GM21390 (cell line): ENCODE measurements around the gene ELL2.

ENCODE experiments used
- ATAC-seq: cut with Tn5 transposase; IDR thresholded peaks from one replicate; pipeline ENCODE4 v1.9.1; 2021; ENCODE audit not compliant: unreplicated experiment

The ELL2 gene

DNA sequence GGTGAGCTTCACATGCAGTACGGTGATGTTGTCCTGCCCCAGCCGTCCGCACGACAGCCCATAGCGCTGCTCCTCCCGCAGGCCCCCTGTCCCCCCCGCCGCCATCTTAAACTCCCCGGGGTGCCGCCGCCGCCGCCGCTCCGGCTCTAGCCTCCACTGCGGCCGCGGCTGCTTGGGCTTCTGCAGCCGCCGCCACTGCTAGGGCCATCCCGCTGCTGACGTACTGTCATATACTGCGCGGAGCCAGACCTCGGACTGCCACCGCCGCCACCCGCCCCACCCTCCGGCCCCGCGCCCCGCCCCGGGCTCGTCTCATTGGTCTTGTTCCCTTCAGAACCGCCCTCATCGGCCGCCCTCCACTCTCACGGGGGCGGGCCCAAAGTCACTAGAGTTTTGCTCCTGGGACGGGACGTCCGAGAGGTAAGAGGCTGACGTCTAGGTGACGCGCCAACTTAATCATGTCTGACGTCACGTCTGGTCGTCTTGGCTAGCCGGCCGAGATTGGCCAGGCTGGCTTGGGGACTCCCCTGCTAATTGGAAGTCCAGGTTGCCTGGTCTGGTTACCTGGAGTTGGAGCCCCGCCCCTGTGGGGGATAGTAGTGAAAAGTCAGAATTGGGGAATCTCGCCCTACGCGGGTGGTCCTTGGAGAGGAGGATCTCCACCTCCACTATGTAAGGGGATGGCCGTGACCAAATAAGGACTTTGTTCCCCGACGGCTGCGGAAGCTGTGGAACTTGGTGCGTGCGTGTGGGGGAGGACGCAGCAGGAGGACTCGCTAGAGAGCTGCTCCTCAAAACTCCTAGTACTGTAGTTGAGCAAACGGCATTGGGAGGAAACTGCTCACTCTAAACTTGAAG is at the start of gene ELL2:
Gene ELL2 (minus strand): TSS at position 235 of the 858 bp plus-strand sequence. CDS start 130 bp downstream, at position 105.
- ATAC-seq, result peak; percentile 85

DNA sequence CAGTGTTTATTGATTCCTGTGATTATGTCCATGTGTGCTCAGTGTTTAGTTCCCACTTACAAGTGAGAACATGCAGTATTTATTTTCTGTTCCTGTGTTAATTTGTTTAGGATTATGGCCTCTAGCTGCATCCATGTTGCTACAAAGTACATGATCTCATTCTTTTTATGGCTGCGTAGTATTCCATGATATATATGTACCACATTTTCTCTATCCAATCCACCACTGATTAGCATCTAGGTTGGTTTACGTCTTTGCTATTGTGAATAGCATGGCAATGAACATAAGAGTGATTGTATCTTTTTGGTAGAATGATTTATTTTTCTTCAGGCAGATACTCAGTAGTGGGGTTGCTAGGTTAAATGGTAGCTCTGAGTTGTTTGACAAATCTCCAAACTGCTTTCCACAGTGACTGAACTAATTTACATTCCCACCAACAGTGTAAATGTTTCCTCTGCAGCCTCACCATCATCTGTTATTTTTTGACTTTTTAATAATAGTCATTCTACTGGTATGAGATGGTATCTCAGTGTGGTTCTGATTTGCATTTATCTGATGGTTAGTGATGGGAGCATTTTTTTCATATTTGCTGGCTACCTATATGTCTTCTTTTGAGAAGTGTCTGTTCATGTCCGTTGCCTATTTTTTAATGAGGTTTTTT is 47.5 kb upstream of the ELL2 start:
- ATAC-seq, result no peak

- no peak for ATAC-seq
Observed at GRCh38 chr5:96008487-96008886, 46.8 kb upstream of the ELL2 start.

DNA sequence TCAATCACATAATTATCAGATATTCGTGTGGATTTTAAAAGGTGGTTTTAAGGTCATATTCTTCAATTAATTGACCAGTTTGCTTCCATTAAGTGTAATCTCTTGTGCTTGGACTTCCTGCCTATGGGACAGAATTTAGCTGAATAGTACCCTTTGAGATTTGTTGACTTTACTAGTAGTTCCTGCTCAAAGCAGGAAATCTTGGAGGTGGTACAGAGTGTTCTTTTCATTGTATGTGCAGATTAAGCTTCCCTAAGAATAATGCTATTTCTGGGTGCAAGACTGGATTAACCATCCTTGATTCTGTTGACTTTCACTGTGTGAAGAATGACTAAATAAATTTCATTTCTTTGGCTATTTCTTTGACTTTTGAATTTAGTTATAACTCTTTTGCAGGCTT is 45.4 kb upstream of the ELL2 start:
- ATAC-seq, result no peak

DNA sequence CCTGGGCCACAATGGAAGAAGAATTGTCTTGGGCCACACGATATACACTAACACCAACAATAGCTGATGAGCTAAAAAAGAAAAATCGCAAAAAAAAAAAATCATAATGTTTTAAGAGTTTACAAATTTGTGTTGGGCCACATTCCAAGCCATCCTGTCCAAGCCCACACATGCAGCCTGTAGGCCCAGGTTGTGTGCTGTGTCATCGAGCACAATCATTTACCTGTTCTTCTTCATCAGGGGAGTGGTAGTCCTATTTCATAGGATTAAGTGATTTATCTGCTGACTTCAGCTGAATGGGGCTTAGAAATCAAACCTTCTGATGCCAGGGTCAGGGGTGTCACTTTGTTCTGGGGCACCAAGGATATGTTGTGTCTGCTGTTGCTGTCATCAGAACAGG is 44.6 kb upstream of the ELL2 start:
- ATAC-seq, result no peak

DNA sequence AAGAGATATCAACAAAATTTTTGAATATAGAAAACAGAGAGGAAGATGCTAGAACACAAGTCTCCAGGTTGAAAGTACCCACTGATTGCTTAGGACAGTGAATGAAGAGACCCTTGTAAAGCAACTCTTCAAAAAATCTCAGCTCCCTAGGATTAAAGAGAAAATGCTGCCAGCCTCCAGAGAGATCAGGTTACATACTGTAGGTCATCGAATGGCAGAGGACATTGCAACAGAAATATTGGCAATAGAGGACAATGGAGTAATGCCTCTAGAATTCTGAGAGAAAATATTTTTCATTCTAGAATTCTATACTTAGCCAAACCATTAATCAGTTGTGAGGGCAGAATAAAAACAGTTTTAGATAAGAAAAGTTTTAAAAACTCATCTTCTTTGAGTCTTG is 43.1 kb upstream of the ELL2 start:
- no peak for ATAC-seq

DNA sequence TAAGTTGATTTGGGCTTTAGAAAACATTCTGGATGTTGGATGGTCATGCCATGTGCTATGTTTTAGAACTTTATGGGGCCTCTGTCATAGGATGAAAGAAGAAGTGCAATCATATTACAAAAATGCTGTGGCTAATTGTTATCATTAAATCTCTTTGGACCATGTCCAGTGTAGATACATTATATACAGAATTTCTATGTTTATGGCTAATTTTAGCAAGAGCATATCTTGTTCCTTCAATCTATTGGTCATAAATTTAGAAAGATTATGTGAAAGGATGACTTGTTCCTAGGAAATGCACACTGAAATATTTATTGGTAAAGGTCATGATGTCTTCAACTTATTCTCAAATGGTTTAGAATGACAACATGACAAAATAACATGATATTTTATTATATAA is 42.4 kb upstream of the ELL2 start:
- ATAC-seq, result no peak

GRCh38 chr5:96001262-96001661 is 39.6 kb upstream of the ELL2 start:
- no peak for ATAC-seq

DNA sequence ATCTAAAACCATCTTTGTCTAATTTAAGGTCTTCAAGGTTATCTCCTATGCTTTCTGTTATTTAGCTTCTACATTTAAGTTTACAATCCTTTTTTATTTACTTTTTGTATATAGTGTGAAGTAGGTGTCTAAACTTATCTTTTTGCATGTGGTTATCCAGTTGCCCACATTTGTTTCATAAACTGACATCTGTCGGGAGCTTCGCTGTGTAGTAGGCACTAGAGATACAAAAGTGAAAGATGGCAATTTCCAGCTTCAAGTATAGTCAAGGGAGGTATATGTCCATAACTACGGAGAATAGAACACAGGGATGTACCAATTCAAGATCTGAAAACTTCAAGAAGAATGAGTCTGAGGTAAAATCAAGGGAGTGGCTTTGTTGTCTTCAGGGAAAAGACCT is 38.7 kb upstream of the ELL2 start:
- no peak for ATAC-seq

DNA sequence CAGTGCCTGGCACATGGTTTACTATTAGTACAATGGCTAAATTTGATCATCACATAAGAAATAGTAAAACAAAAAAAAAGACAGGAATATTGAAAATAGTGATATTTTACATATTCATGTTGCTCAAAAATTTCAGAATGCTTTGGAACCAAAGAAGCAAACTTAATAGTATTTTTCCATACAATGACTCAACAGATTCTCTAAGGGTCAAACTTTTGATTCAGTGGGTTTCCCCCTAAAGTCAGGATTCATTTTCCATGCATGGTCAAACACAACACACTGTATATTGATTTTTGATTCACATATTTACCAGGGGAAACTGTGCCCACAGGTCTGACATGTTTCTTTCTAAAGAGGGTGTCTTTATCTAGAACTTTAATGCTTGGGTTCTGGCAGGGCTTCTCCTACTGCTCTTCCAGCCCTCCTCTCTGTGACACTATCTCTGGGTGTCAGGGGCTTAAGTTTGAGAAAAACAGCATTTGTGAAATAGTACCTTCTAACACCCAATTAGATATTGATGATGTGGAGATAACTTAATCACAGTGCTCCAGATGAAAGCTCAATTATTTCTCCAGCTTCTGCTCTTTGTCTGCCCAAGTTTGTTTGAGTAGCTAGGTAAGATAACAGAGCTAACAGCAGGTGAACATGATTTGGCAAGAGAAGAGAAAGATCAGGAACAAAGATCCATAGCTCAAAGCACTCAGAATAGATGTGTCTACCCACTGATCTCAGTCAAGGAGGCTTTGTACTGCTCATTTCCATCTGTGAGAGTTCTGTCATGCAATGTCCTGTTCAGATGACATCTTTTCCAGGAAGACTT is 35.5 kb upstream of the ELL2 start:
- ATAC-seq, result no peak

- ATAC-seq, result no peak
Observed at GRCh38 chr5:95995962-95996489, 34.4 kb upstream of the ELL2 start.

GRCh38 chr5:95993776-95994175 is 32.1 kb upstream of the ELL2 start:
- no peak for ATAC-seq

GRCh38 chr5:95993266-95993665 is 31.6 kb upstream of the ELL2 start:
- no peak for ATAC-seq

- no peak for ATAC-seq
Observed at GRCh38 chr5:95989283-95990048, 27.8 kb upstream of the ELL2 start.

GRCh38 chr5:95988877-95989276 is 27.2 kb upstream of the ELL2 start:
- ATAC-seq, result no peak

- ATAC-seq, result no peak
Observed at GRCh38 chr5:95988094-95988493, 26.4 kb upstream of the ELL2 start.

GRCh38 chr5:95986937-95987520 is 25.4 kb upstream of the ELL2 start:
- ATAC-seq, result no peak

- ATAC-seq, result no peak
Observed at GRCh38 chr5:95986001-95986400, 24.4 kb upstream of the ELL2 start.

- no peak for ATAC-seq
Observed at GRCh38 chr5:95985249-95985648, 23.6 kb upstream of the ELL2 start.

- no peak for ATAC-seq
Observed at GRCh38 chr5:95984287-95984938, 22.8 kb upstream of the ELL2 start.
